ENCODE measurements around the gene ERH.
"Not testable (repeated sequence)": the region's sequence is repeated elsewhere in the genome, so short reads cannot be mapped to it uniquely, and the experiment has no call there.

The ERH gene

GRCh38 chr14:69398053-69398817 is at the start of gene ERH, which contains the start of gene SLC39A9:
TSS of gene ERH (minus strand) at chr14:69398299. CDS start at chr14:69398233, 66 bp downstream.
TSS of gene SLC39A9 (plus strand) at chr14:69398692. CDS start at chr14:69399370, 678 bp downstream.
- DNase-seq = peak; percentile 97 to 99

GRCh38 chr14:69443296-69443805 is 45.3 kb upstream of the ERH start:
- no peak for DNase-seq

DNA sequence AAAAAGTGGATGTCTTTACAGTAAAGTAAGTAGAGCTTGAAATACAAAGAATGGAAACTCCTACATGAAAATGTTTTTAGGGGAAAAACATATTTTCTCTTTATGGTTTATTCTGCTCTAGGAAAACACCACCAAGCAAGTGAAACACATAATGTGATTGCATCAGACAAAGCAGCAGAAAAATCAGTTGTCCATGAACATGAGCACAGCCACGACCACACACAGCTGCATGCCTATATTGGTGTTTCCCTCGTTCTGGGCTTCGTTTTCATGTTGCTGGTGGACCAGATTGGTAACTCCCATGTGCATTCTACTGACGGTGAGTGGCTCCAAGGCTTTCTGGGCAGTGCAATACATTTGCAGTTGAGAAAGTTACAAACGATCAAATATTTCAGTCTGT is 43.8 kb upstream of the ERH start:
- DNase-seq = no peak

DNA sequence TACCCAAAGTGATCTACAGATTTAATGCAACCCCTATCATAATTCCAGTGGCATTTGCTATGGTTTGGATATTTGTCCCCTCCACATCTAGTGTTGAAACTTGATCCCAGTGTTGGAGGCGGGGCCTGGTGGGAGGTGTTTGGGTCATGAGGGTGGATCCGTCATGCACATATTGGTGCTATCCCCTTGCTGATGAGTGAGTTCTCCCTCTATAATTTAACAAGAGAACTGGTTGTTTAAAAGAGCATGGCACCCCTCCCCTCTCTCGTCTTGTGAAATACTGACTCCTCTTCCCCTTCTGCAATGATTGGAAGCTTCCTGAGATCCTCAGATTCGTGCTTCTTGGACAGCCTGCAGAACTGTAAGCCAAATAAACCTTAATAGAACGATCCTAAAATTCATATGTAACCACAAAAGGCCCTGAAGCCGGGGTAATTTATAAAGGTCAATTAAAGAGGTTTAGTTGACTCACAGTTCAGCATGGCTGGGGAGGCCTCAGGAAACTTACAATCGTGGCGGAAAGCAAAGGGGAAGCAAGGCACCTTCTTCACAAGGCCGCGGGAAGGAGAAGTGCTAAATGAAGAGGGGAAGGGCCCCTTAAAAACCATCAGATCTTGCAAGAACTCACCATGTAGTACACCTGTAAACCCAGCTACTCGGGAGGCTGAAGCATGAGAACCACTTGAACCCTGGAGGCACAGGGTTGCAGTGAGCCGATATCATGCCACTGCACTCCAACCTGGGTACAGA is 41.6 kb upstream of the ERH start:
- no peak for DNase-seq

DNA sequence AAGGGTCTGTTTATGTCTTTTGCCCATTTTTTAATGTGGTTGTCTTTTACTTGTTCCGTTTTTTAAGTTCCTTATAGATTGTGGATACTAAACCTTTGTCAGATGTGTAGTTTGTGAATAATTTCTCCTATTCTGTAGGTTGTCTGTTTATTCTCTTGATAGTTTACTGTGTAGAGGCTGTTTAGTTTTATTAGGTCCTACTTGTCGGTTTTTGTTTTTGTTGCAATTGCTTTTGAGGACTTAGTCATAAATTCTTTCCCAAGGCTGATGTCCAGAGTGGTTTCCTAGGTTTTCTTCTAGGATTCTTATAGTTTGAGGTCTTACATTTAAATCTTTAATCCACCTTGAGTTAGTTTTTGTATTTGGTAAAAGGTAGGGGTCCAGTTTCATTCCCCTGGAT is 34.3 kb upstream of the ERH start:
- DNase-seq = no peak

DNA sequence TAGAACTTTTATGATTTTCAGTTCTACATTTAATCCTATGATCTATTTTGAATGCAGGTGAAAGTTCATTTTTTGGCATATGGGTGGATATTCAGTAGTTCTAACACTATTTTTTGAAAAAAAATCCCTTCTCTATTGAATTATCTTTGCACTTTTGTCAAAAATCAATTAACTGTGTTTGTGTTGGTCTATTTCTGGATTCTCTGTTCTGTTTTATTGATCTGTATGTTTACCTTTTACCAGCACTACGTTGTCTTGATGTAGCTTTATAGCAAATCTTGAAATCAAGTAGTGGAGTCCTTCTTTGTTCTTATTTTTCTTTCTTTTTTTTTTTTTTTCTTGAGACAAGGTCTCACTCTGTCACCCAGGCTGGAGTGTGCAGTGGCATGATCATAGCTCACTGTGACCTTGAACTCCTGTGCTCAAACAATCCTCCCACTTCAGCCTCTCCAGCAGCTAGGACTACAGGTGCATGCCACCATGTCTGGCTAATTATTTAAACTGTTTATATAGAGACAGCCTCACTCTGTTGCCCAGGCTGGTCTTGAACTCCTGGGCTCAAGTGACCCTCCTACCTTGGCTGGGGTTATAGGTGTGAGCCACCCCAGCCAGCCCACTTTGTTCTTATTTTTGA is 32.3 kb upstream of the ERH start:
- no peak for DNase-seq

DNA sequence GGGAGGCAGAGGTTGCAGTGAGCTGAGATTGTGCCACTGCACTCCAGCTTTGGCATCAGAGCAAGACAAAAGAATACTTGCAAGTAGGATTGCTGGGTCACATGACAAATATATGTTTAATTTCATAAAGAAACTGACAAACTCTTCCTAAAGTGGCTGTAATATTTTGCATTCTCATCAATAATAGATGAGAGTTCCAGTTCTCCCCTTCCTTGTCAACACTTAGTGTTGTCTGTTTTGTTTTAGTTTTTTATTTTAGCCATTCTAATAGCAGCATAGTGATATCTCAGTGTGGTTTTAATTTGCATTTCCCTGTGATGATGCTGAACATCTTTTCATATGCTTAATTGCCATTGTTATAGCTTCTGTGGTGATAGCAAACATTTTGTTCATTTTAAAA is 31.5 kb upstream of the ERH start:
- DNase-seq = no peak

DNA sequence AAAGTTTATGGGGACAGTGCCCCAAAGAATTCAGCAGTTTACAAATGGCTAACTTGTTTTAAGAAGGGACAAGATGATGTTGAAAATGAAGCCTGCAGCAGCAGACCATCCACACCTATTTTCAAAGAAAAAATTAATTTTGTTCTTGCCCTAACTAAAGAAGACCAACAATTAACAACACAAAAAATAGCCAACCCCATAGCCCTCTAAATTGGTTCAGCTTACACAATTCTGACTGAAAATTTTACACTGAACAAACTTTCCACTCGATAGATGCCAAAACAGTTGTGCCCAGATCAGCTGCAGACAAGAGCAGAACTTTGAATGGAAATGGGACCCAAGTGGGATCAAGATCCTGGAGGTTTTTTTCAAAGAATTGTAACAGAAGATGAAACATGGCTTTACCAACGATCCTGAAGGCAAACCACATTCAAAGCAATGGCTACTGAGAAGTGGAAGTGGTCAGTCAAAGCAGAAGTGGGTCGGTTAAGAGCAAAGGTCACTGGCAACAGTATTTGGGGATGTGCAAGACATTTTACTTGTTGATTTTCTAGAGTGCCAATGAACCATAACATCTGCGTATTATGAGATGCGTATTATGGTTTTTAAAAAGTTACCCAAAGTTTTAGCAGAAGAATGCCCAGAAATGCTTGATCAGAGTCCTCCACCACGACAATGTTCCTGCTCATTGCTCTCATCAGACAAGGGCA is 30.3 kb upstream of the ERH start:
- DNase-seq = no peak

DNA sequence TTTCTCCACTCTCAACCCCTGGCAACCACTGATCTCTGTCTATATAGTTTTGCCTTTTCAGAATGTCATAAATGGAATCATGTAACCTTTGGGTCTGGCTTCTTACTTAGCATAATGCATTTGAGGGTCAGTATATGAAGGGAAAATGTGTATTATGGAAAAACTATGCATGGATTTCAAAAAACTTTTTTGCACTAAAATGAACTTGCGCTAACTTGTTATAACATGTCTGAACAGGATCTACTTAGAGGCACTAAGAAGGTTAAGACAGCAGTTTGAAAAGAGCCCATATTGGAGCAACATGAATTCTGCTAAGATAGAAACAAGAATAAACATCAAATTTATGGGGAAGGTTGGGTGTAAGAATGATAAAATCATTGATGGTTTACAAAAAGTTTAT is 29.5 kb upstream of the ERH start:
- DNase-seq = no peak

DNA sequence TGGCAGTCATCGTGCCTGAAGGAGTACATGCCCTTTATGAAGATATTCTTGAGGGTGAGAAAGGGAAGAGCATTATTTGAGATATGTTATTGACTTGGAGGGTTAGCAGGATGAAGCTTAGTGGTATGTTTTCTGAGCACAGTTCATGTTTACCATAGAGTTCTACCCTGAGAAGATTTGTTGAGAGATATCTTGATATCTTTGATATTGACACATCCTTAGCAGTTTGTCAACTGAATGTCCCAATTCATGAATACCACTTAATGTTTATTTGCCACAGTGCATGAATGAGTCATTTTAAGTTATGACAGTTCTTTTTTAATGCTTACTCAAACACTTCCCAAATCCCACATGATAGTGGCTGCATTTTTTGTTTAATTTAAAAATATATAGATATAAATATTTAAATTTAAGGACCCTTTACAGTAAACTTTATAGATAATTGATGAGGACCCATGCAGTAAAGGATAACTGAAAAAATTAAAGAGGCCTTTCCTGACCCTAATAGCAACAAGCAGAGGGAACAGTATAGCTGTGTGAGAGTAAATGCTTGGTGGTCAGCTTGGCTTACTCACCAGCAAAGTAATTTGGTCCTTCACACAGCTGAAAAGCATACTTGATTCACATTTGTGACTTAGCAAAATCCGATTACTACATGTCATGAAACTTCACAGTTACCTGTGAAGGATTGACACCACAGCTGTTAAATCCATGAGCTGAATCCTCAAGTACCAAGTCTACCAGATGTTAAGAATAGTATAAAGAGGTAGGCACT is 26.2 kb upstream of the ERH start:
- no peak for DNase-seq

- no peak for DNase-seq
Measured at GRCh38 chr14:69423279-69423678, 25.2 kb upstream of the ERH start.

- DNase-seq = not testable (repeated sequence)
Measured at GRCh38 chr14:69416087-69416486, 18.0 kb upstream of the ERH start.

DNA sequence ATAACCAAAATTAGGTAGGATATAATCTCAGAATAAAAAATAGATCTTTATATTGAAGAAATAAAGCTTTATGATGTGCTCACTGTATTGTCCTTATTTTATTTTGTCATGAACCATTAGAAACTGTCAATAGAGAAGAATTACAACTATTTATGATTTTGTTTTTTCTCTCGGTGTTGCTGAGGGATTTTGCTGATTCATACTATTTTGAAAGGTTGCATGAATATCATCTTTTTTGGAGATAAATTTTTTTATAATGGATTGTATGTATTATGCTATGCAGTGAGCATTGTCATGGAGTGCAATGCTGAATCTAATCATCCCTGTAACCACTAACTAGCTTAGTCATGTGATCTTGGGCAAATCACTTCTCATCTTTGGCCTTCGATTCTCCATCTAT is 15.4 kb upstream of the ERH start:
- DNase-seq = no peak

DNA sequence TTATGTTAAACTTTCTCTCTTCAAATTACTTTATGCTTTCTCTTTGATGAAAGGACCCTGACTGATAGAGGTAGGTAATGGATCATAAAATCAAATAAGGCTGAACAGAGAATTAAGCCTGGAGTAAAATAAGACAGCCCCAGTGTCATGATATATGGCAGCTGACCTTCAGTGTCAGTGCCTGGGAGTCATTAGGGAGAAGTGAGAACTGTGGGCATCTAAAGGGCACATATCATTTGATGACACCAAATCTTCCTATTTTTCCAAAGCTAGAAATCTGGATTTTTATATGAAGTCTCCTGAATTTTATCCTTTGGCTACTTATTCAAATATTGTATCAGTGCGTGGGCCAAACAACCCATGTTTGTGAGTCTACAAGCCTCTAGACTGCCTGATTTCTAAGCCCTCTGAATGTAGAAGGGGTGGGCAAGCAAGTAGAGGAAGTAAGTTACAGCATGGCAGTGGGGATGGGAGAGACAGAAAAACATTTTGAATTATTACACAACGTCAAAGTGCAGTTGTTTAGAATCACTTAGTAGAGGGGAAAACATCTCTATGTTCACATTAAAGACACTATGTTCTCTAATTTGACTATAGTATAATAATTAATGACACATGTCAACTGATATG is 10.3 kb upstream of the ERH start:
- DNase-seq = no peak

DNA sequence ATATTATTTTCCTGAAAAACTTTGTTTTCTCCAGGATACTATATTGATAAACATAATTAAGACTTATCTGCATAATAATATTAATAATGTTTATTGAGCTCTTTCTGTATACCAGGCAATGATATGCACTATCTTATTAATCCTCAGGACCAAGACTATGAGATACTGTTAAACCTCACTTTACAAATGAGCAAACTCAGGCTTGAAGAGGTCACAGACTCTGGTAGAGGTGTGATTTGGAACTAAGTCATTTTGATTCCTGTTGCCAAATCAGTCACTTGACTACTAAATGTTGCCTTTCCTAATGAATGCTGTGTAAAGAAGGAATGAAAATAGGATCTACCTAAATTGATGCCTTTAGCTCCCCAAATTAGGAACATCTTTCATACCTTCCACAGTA is 7.7 kb upstream of the ERH start:
- no peak for DNase-seq

DNA sequence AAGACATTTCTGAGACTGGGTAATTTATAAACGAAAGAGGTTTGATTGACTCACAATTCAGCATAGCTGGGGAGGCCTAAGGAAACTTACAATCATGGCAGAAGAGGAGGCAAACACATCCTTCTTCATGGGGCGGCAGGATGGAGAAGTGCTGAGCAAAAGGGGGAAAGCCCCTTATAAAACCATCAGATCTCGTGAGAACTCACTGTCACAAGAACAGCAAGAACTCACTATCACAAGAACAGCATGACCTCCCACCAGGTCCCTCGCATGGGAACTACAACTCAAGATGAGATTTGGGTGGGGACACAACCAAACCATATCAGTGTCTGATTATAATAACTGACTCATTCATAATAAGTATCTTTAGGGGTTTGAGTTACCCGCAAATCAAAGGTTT is 6.8 kb upstream of the ERH start:
- DNase-seq = no peak

- no peak for DNase-seq
Measured at GRCh38 chr14:69404478-69404877, 6.4 kb upstream of the ERH start.

DNA sequence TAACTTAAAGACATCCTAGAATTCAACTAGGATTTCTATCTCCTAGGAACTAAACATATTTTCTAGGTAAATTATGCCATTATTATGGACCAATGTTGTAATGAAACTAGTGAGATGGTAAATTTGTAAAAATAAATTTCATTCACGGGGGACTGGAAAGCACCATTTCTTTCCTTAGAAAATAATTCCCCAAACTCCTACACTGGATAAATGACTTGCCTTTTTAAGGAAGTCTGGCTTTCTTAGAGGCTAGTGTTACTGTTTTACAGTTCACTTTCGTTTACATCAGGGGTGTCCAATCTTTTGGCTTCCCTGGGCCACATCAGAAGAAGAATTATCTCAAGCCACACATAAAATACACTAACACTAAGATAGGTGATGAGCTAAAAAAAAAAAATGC is 3.7 kb upstream of the ERH start:
- DNase-seq = no peak

GRCh38 chr14:69400154-69400553 is 2.1 kb upstream of the ERH start:
- DNase-seq = no peak

DNA sequence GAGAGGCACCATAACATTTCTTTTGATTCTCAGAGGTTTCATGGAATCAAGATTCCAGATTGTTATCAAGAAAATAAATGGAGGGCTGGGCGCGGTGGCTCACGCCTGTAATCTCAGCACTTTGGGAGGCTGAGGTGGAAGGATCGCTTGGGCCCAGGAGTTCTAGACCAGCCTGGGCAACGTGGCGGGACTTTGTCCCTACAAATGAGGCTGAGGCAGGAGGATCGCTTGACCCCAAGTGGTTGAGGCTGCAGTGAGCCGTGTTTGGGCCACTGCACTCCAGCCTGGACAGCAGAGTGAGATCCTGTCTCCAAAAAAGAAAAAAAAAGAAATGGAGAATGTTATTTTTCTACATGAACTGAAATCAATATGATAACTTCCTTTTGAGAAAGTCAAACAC is 1.7 kb upstream of the ERH start:
- DNase-seq = no peak

- no peak for DNase-seq
Measured at GRCh38 chr14:69398818-69399210, 715 bp upstream of the ERH start.

DNA sequence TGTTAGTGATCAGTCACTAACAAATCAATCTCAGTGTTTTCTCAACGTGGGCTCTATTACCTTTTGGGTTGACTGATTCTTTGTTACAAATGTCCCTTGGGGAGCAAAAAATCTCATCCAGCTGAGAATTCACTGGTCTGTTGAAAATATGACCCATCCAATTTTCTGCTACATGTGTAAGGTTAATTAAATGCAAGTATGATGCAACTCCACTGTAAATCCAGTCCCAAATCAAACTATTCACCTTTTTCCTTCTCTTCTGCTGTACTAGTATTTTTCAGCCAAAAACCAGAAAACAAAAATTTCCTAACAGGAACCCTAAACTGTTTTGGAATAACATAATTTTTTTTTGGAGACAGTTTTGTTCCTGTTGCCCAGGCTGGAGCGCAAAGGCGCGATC is 2.2 kb downstream of the ERH start:
- DNase-seq = no peak

Measured in NCI-H446 (cell line).